H9 (cell line): Measurements from ENCODE around the gene DAB2IP. TPM values are rescaled to one million over a fixed set of nuclear protein-coding genes. Genes with fewer than 3 reads are reported as not detected.
A peak's percentile ranks its signal among the peaks of the same experiment; 100 is the strongest.

Source experiments
- DNase-seq: peaks from one replicate; pipeline ENCODE4 v3.0.0-alpha.2; 2017
- H2AFZ ChIP-seq: one replicate; pipeline ENCODE4 v1.6.1; 2013; ENCODE audit warnings: mild to moderate bottlenecking, low read length, control low read depth, moderate library complexity
- H2AK5ac ChIP-seq: 2 replicates; pipeline ENCODE4 v1.6.1; 2013; ENCODE audit warnings: low read length, control low read depth, mixed read lengths; ENCODE audit not compliant: insufficient read length
- H2BK120ac ChIP-seq: one replicate; pipeline ENCODE4 v1.6.1; 2013; ENCODE audit warnings: low read depth, mild to moderate bottlenecking, low read length, control low read depth, inconsistent platforms; ENCODE audit not compliant: poor library complexity, severe bottlenecking
- H2BK12ac ChIP-seq: 2 replicates; pipeline ENCODE4 v1.6.1; 2013; ENCODE audit warnings: low read length, control low read depth, mixed read lengths, low read depth; ENCODE audit not compliant: insufficient read length
- H2BK15ac ChIP-seq: 2 replicates; pipeline ENCODE4 v1.6.1; 2013; ENCODE audit warnings: low read depth, low read length, control low read depth
- H2BK20ac ChIP-seq: one replicate; pipeline ENCODE4 v1.6.1; 2013; ENCODE audit warnings: low read depth, mild to moderate bottlenecking, low read length, control low read depth, inconsistent platforms; ENCODE audit not compliant: poor library complexity, severe bottlenecking
- H2BK5ac ChIP-seq: 2 replicates; pipeline ENCODE4 v1.6.1; 2013; ENCODE audit warnings: low read length, control low read depth, mixed read lengths; ENCODE audit not compliant: insufficient read length
- H3K14ac ChIP-seq: 2 replicates; pipeline ENCODE4 v1.6.1; 2013; ENCODE audit warnings: low read length, control low read depth; ENCODE audit not compliant: insufficient read depth
- H3K18ac ChIP-seq: 2 replicates; pipeline ENCODE4 v1.6.1; 2013; ENCODE audit warnings: low read depth, mild to moderate bottlenecking, mixed read lengths, low read length, control low read depth; ENCODE audit not compliant: insufficient read length
- H3K23ac ChIP-seq: 2 replicates; pipeline ENCODE4 v1.6.1; 2013; ENCODE audit warnings: low read length, control low read depth, mixed read lengths, low read depth; ENCODE audit not compliant: insufficient read length
- H3K23me2 ChIP-seq: 2 replicates; pipeline ENCODE4 v1.6.1; 2013; ENCODE audit warnings: low read depth, mild to moderate bottlenecking, mixed read lengths, low read length, control low read depth; ENCODE audit not compliant: insufficient read length, poor library complexity, severe bottlenecking
- H3K27ac ChIP-seq: 2 replicates; pipeline ENCODE4 v1.5.1; 2013; ENCODE audit warnings: low read length, control low read depth, mixed read lengths, low read depth; ENCODE audit not compliant: insufficient read length
- H3K27me3 ChIP-seq: 2 replicates; pipeline ENCODE4 v1.6.1; 2013; ENCODE audit warnings: low read length, control low read depth, inconsistent platforms; ENCODE audit not compliant: insufficient read depth
- H3K4ac ChIP-seq: 2 replicates; pipeline ENCODE4 v1.6.1; 2013; ENCODE audit warnings: low read depth, mild to moderate bottlenecking, control low read depth, inconsistent platforms, low read length, moderate library complexity
- H3K4me1 ChIP-seq: 2 replicates; pipeline ENCODE4 v1.6.1; 2013; ENCODE audit warnings: low read length, control low read depth, inconsistent platforms; ENCODE audit not compliant: insufficient read depth
- H3K4me2 ChIP-seq: 2 replicates; pipeline ENCODE4 v1.6.1; 2013; ENCODE audit warnings: low read length, control low read depth, mixed read lengths; ENCODE audit not compliant: insufficient read length, insufficient read depth
- H3K56ac ChIP-seq: 2 replicates; pipeline ENCODE4 v1.6.1; 2013; ENCODE audit warnings: low read depth, mild to moderate bottlenecking, mixed read lengths, low read length, control low read depth; ENCODE audit not compliant: insufficient read length
- H3K79me1 ChIP-seq: 2 replicates; pipeline ENCODE4 v1.6.1; 2013; ENCODE audit warnings: low read depth, mild to moderate bottlenecking, moderate library complexity, low read length, control low read depth, inconsistent platforms; ENCODE audit not compliant: insufficient read depth, poor library complexity, severe bottlenecking
- H3K79me2 ChIP-seq: 2 replicates; pipeline ENCODE4 v1.6.1; 2013; ENCODE audit warnings: low read length, control low read depth, inconsistent platforms; ENCODE audit not compliant: insufficient read depth
- H3K9ac ChIP-seq: 2 replicates; pipeline ENCODE4 v1.6.1; 2013; ENCODE audit warnings: low read length, control low read depth, mixed read lengths; ENCODE audit not compliant: insufficient read length; ENCODE audit errors: extremely low read depth
- H3K9me3 ChIP-seq: one replicate; pipeline ENCODE4 v1.6.1; 2013; ENCODE audit warnings: low read depth, low read length, inconsistent platforms; ENCODE audit not compliant: control insufficient read depth
- H3T11ph ChIP-seq: one replicate; pipeline ENCODE4 v1.6.1; 2013; ENCODE audit warnings: mild to moderate bottlenecking, low read length, control low read depth, inconsistent platforms
- H4K20me1 ChIP-seq: one replicate; pipeline ENCODE4 v1.6.1; 2013; ENCODE audit not compliant: control insufficient read depth, insufficient read length, insufficient read depth
- H4K5ac ChIP-seq: 2 replicates; pipeline ENCODE4 v1.6.1; 2013; ENCODE audit warnings: low read depth, mild to moderate bottlenecking, mixed read lengths, low read length, control low read depth; ENCODE audit not compliant: insufficient read length
- H4K8ac ChIP-seq: replicated peaks from 2 replicates; pipeline ENCODE4 v1.6.1; 2013; ENCODE audit warnings: low read length, control low read depth, mixed read lengths, low read depth; ENCODE audit not compliant: insufficient read length
- H4K91ac ChIP-seq: 2 replicates; pipeline ENCODE4 v1.6.1; 2013; ENCODE audit warnings: low read depth, mild to moderate bottlenecking, moderate library complexity, mixed read lengths, low read length, control low read depth; ENCODE audit not compliant: insufficient read length
- H3K27ac Mint-ChIP-seq, 3 experiments: 2 replicates in 2 of 3; 3 replicates in 1 of 3; pipeline ENCODE4 v1.8.0; 2020 to 2021; ENCODE audit warnings: mixed read lengths in 3 of 3, mild to moderate bottlenecking in 1 of 3, moderate library complexity in 1 of 3
- H3K27me3 Mint-ChIP-seq: 2 replicates; pipeline ENCODE4 v1.8.0; 2021; ENCODE audit warnings: low read depth, mild to moderate bottlenecking, moderate library complexity, mixed read lengths
- H3K36me3 Mint-ChIP-seq, 3 experiments: 2 replicates in 2 of 3; 3 replicates in 1 of 3; pipeline ENCODE4 v1.8.0; 2020 to 2021; ENCODE audit warnings: low read depth in 3 of 3, mixed read lengths in 3 of 3; ENCODE audit not compliant: insufficient read depth in 1 of 3
- H3K4me1 Mint-ChIP-seq, 2 experiments: 2 replicates each; pipeline ENCODE4 v1.8.0; 2020; ENCODE audit warnings: mixed read lengths in 2 of 2
- H3K4me3 Mint-ChIP-seq, 2 experiments: 2 replicates in 1 of 2; 3 replicates in 1 of 2; pipeline ENCODE4 v1.8.0; 2020 to 2021; ENCODE audit warnings: mild to moderate bottlenecking in 2 of 2, mixed read lengths in 2 of 2, moderate library complexity in 1 of 2
- H3K9me3 Mint-ChIP-seq, 2 experiments: 2 replicates in 1 of 2; 3 replicates in 1 of 2; pipeline ENCODE4 v1.8.0; 2020; ENCODE audit warnings: mild to moderate bottlenecking in 2 of 2, mixed read lengths in 2 of 2, moderate library complexity in 1 of 2
- WGBS: extraction: QIAGEN DNeasy Blood & Tissue Kit; methylation state at CpG from one replicate; pipeline ENCODE4 v1.1.7; 2013; ENCODE audit warnings: missing lambda C conversion rate, low lambda C conversion rate, mixed read lengths; ENCODE audit not compliant: insufficient read length; ENCODE audit errors: extremely low coverage; 5-methylcytosine and 5-hydroxymethylcytosine counted together
- total RNA-seq: library from RNA; stranded (reverse); gene quantifications from 2 replicates; pipeline ENCODE4 v1.2.1, GENCODE V29; 2021
- TF ChIP-seq, protein P1 (sequence below): fragments of 200-600 bp; sonication (generic); conservative IDR thresholded peaks from 3 replicates; pipeline ENCODE4 v1.8.0; 2021; ENCODE audit warnings: antibody characterized with exemption, mild to moderate bottlenecking

The DAB2IP gene
- total RNA-seq, 1 experiment from 2014 or later: 22.6 TPM

DNA sequence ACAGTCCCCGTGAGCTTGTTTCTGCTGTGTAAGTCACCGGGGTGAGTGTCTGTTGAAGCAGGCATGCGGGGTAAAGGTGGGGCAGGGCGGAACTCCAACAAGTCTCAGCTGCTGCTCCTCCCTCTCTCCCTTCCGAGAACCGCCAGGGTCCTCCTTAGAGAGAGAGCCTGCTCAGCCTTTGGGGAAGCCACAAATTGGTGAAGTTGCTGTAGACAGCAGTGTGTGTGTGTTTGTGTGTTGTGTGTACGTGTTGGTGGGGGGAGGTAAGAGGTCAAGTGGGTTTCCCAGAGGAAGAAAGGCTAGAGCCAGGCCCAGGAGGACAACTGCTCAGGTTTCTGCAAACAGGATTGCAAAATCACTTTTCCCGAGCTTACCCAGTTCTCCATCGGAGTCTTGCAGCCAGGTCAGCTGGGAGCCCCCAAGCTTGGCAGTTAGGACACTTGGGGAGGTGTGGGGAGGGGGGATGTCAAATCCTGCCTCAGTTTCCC is 38.9 kb upstream of the DAB2IP start:
- no CpG with 5 or more reads among the region's 9 CpGs for WGBS
- H4K5ac ChIP-seq: no peak overlapping the region
- no peak overlapping the region for H3K27ac Mint-ChIP-seq
- H3K9me3 Mint-ChIP-seq: no peaks in the 10 kb centered on the region
- H2AK5ac ChIP-seq: no peak overlapping the region
- H3K4me1 ChIP-seq: peaks cover 7% of the 10 kb centered on the region; the same call in 1 of the 2 replicates
- H3K36me3 Mint-ChIP-seq: no peaks in the 10 kb centered on the region; a peak in 1 of 7 replicates
- no peak overlapping the region for H2BK5ac ChIP-seq
- peak; percentile 55 for DNase-seq
- H3K23me2 ChIP-seq: no peaks in the 10 kb centered on the region
- no peak overlapping the region for H3K23ac ChIP-seq
- no peaks in the 10 kb centered on the region for H3K27me3 Mint-ChIP-seq
- no peak overlapping the region for H2BK120ac ChIP-seq
- TF ChIP-seq, protein P1, sequence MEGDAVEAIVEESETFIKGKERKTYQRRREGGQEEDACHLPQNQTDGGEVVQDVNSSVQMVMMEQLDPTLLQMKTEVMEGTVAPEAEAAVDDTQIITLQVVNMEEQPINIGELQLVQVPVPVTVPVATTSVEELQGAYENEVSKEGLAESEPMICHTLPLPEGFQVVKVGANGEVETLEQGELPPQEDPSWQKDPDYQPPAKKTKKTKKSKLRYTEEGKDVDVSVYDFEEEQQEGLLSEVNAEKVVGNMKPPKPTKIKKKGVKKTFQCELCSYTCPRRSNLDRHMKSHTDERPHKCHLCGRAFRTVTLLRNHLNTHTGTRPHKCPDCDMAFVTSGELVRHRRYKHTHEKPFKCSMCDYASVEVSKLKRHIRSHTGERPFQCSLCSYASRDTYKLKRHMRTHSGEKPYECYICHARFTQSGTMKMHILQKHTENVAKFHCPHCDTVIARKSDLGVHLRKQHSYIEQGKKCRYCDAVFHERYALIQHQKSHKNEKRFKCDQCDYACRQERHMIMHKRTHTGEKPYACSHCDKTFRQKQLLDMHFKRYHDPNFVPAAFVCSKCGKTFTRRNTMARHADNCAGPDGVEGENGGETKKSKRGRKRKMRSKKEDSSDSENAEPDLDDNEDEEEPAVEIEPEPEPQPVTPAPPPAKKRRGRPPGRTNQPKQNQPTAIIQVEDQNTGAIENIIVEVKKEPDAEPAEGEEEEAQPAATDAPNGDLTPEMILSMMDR: no peak
- H3K18ac ChIP-seq: no peak overlapping the region
- no peak overlapping the region for H3K4ac ChIP-seq
- H3K79me1 ChIP-seq: no peaks in the 10 kb centered on the region
- no peak overlapping the region for H4K91ac ChIP-seq
- no peak overlapping the region for H3K27ac ChIP-seq
- H4K20me1 ChIP-seq: no peaks in the 10 kb centered on the region
- H3K4me1 Mint-ChIP-seq: peaks cover 29 to 44% of the 10 kb centered on the region in 2 experiments
- H2BK12ac ChIP-seq: no peak overlapping the region
- H3T11ph ChIP-seq: no peak overlapping the region
- H4K8ac ChIP-seq: no peak overlapping the region
- H3K4me2 ChIP-seq: no peak overlapping the region
- H3K14ac ChIP-seq: no peak overlapping the region
- H2AFZ ChIP-seq: no peak overlapping the region
- no peak overlapping the region; a peak in 1 of 5 replicates for H3K4me3 Mint-ChIP-seq
- no peak overlapping the region for H2BK15ac ChIP-seq
- no peaks in the 10 kb centered on the region for H3K9me3 ChIP-seq
- no peaks in the 10 kb centered on the region for H3K27me3 ChIP-seq
- H3K56ac ChIP-seq: no peak overlapping the region
- H2BK20ac ChIP-seq: no peak overlapping the region
- peaks cover 3% of the 10 kb centered on the region; the same call in 1 of the 2 replicates for H3K79me2 ChIP-seq
- no peak overlapping the region for H3K9ac ChIP-seq
